Measurements from ENCODE around the gene OTC. TPM values are rescaled to one million over a fixed set of nuclear protein-coding genes. Genes with fewer than 3 reads are reported as not detected.

OTC gene
- polyA plus RNA-seq, 4 donors: 65.4 to 130 (median 70.9) TPM

GRCh38 chrX:38318606-38319005 is 33.8 kb upstream of the OTC start:
- Histone ChIP-seq H3K27me3 (ENCODE audit: control insufficient read depth in 3 of 3, insufficient read depth in 3 of 3, low read length in 3 of 3) (no peaks in the 10 kb centered on the region), H3K9me3 (ENCODE audit: control insufficient read depth in 2 of 2, insufficient read depth in 1 of 2, low read depth in 1 of 2, low read length in 1 of 2) (no peaks in the 10 kb centered on the region), H3K36me3 (ENCODE audit: control insufficient read depth in 3 of 3, insufficient read depth in 2 of 3, low read depth in 1 of 3, low read length in 3 of 3) (peaks cover 0 to 5% (median 2%) of the 10 kb centered on the region in 3 donors), H3K4me3 (ENCODE audit: low read depth in 1 of 3, low read length in 3 of 3) (no peak overlapping the region), H3K4me1 (ENCODE audit: control insufficient read depth in 3 of 3, insufficient read depth in 2 of 3, low read depth in 1 of 3, low read length in 2 of 3) (no peaks in the 10 kb centered on the region), H3K27ac (ENCODE audit: low read depth in 1 of 3, low read length in 2 of 3) (no peak overlapping the region)
- 68 to 79% (median 71%) methylated on average over 4 of the region's 4 CpGs for WGBS, 3 donors
- FAIRE-seq (no peak), DNase-seq (no peak)

- Histone ChIP-seq H3K4me3 (ENCODE audit: low read depth in 1 of 3, low read length in 3 of 3) (no peak overlapping the region), H3K9me3 (ENCODE audit: control insufficient read depth in 2 of 2, insufficient read depth in 1 of 2, low read depth in 1 of 2, low read length in 1 of 2) (no peaks in the 10 kb centered on the region), H3K36me3 (ENCODE audit: control insufficient read depth in 3 of 3, insufficient read depth in 2 of 3, low read depth in 1 of 3, low read length in 3 of 3) (peaks cover 0 to 3% (median 2%) of the 10 kb centered on the region in 3 donors), H3K4me1 (ENCODE audit: control insufficient read depth in 3 of 3, insufficient read depth in 2 of 3, low read depth in 1 of 3, low read length in 2 of 3) (no peaks in the 10 kb centered on the region), H3K27me3 (ENCODE audit: control insufficient read depth in 3 of 3, insufficient read depth in 3 of 3, low read length in 3 of 3) (no peaks in the 10 kb centered on the region), H3K27ac (ENCODE audit: low read depth in 1 of 3, low read length in 2 of 3) (no peak overlapping the region)
- DNase-seq (no peak), FAIRE-seq (no peak)
- 78 to 94% (median 88%) methylated on average over 5 of the region's 5 CpGs for WGBS, 3 donors
Observed at GRCh38 chrX:38320819-38321218, 31.6 kb upstream of the OTC start.

GRCh38 chrX:38326086-38326485 is 26.3 kb upstream of the OTC start:
- peak overlapping the region in 2 of 3 donors; percentile 91 to 98 for H3K27ac ChIP-seq (ENCODE audit: low read depth in 1 of 3, low read length in 2 of 3)
- H3K4me1 ChIP-seq (ENCODE audit: control insufficient read depth in 3 of 3, insufficient read depth in 2 of 3, low read depth in 1 of 3, low read length in 2 of 3): peaks cover 0 to 6% (median 0%) of the 10 kb centered on the region in 3 donors
- no peaks in the 10 kb centered on the region for H3K9me3 ChIP-seq (ENCODE audit: control insufficient read depth in 2 of 2, insufficient read depth in 1 of 2, low read depth in 1 of 2, low read length in 1 of 2)
- no peak for DNase-seq
- H3K27me3 ChIP-seq (ENCODE audit: control insufficient read depth in 3 of 3, insufficient read depth in 3 of 3, low read length in 3 of 3): no peaks in the 10 kb centered on the region
- 26 to 57% (median 56%) methylated on average over 3 of the region's 3 CpGs for WGBS, 3 donors
- peak overlapping the region in 2 of 3 donors; percentile 69 to 73 for H3K4me3 ChIP-seq (ENCODE audit: low read depth in 1 of 3, low read length in 3 of 3)
- peaks cover 0 to 3% (median 0%) of the 10 kb centered on the region in 3 donors for H3K36me3 ChIP-seq (ENCODE audit: control insufficient read depth in 3 of 3, insufficient read depth in 2 of 3, low read depth in 1 of 3, low read length in 3 of 3)
- FAIRE-seq: no peak

GRCh38 chrX:38327007-38327774 is 25.2 kb upstream of the OTC start, which contains the start of gene RPGR:
TSS of gene RPGR (minus strand) at chrX:38327509. CDS start at chrX:38327367, 142 bp downstream.
- Histone ChIP-seq H3K27me3 (ENCODE audit: control insufficient read depth in 3 of 3, insufficient read depth in 3 of 3, low read length in 3 of 3) (no peaks in the 10 kb centered on the region), H3K4me3 (ENCODE audit: low read depth in 1 of 3, low read length in 3 of 3) (peak within 1 kb of the TSS; percentile 56 to 73 (median 69)), H3K36me3 (ENCODE audit: control insufficient read depth in 3 of 3, insufficient read depth in 2 of 3, low read depth in 1 of 3, low read length in 3 of 3) (no peaks in the 10 kb centered on the region), H3K27ac (ENCODE audit: low read depth in 1 of 3, low read length in 2 of 3) (peak within 1 kb of the TSS; percentile 44 to 98 (median 91)), H3K9me3 (ENCODE audit: control insufficient read depth in 2 of 2, insufficient read depth in 1 of 2, low read depth in 1 of 2, low read length in 1 of 2) (no peaks in the 10 kb centered on the region), H3K4me1 (ENCODE audit: control insufficient read depth in 3 of 3, insufficient read depth in 2 of 3, low read depth in 1 of 3, low read length in 2 of 3) (peaks cover 0 to 6% (median 0%) of the 10 kb centered on the region in 3 donors)
- 0 to 48% (median 7%) methylated on average over 43 to 67 of the region's 67 CpGs for WGBS, 3 donors
- peak; percentile 90 to 95 for DNase-seq
- no peak for FAIRE-seq

- H3K27ac ChIP-seq (ENCODE audit: low read depth in 1 of 3, low read length in 2 of 3): peak overlapping the region in 2 of 3 donors; percentile 91 to 98
- 8 to 32% (median 12%) methylated on average over 2 to 4 of the region's 4 CpGs for WGBS, 3 donors
Observed at GRCh38 chrX:38327775-38328081, 24.7 kb upstream of the OTC start.

GRCh38 chrX:38332505-38332904 is 19.9 kb upstream of the OTC start:
- H3K9me3 ChIP-seq (ENCODE audit: control insufficient read depth in 2 of 2, insufficient read depth in 1 of 2, low read depth in 1 of 2, low read length in 1 of 2): no peaks in the 10 kb centered on the region
- peaks cover 0 to 24% (median 0%) of the 10 kb centered on the region in 3 donors for H3K4me1 ChIP-seq (ENCODE audit: control insufficient read depth in 3 of 3, insufficient read depth in 2 of 3, low read depth in 1 of 3, low read length in 2 of 3)
- DNase-seq: no peak
- H3K36me3 ChIP-seq (ENCODE audit: control insufficient read depth in 3 of 3, insufficient read depth in 2 of 3, low read depth in 1 of 3, low read length in 3 of 3): no peaks in the 10 kb centered on the region
- no peak for FAIRE-seq
- no peaks in the 10 kb centered on the region for H3K27me3 ChIP-seq (ENCODE audit: control insufficient read depth in 3 of 3, insufficient read depth in 3 of 3, low read length in 3 of 3)
- H3K27ac ChIP-seq (ENCODE audit: low read depth in 1 of 3, low read length in 2 of 3): no peak overlapping the region
- no peak overlapping the region for H3K4me3 ChIP-seq (ENCODE audit: low read depth in 1 of 3, low read length in 3 of 3)

More at GRCh38 chrX:38327775-38328081, 24.7 kb upstream of the OTC start:
- Histone ChIP-seq H3K4me1 (ENCODE audit: control insufficient read depth in 3 of 3, insufficient read depth in 2 of 3, low read depth in 1 of 3, low read length in 2 of 3) (peaks cover 0 to 6% (median 0%) of the 10 kb centered on the region in 3 donors), H3K9me3 (ENCODE audit: control insufficient read depth in 2 of 2, insufficient read depth in 1 of 2, low read depth in 1 of 2, low read length in 1 of 2) (no peaks in the 10 kb centered on the region), H3K27me3 (ENCODE audit: control insufficient read depth in 3 of 3, insufficient read depth in 3 of 3, low read length in 3 of 3) (no peaks in the 10 kb centered on the region), H3K36me3 (ENCODE audit: control insufficient read depth in 3 of 3, insufficient read depth in 2 of 3, low read depth in 1 of 3, low read length in 3 of 3) (no peaks in the 10 kb centered on the region), H3K4me3 (ENCODE audit: low read depth in 1 of 3, low read length in 3 of 3) (peak overlapping the region in 1 of 3 donors; percentile 69)
- FAIRE-seq (no peak), DNase-seq (no peak)

GRCh38 chrX:38335382-38335781 is 17.0 kb upstream of the OTC start:
- no peak for FAIRE-seq
- Histone ChIP-seq H3K9me3 (ENCODE audit: control insufficient read depth in 2 of 2, insufficient read depth in 1 of 2, low read depth in 1 of 2, low read length in 1 of 2) (no peaks in the 10 kb centered on the region), H3K27ac (ENCODE audit: low read depth in 1 of 3, low read length in 2 of 3) (peak overlapping the region in 1 of 3 donors; percentile 84)

GRCh38 chrX:38336538-38337240 is 15.7 kb upstream of the OTC start:
- 22 to 38% (median 30%) methylated on average over 5 of the region's 5 CpGs for WGBS, 3 donors
- no peak for FAIRE-seq
- peak overlapping the region in 2 of 3 donors; percentile 58 to 84 for H3K27ac ChIP-seq (ENCODE audit: low read depth in 1 of 3, low read length in 2 of 3)
- peaks cover 0 to 35% (median 0%) of the 10 kb centered on the region in 3 donors for H3K4me1 ChIP-seq (ENCODE audit: control insufficient read depth in 3 of 3, insufficient read depth in 2 of 3, low read depth in 1 of 3, low read length in 2 of 3)
- H3K4me3 ChIP-seq (ENCODE audit: low read depth in 1 of 3, low read length in 3 of 3): no peak overlapping the region
- no peaks in the 10 kb centered on the region for H3K36me3 ChIP-seq (ENCODE audit: control insufficient read depth in 3 of 3, insufficient read depth in 2 of 3, low read depth in 1 of 3, low read length in 3 of 3)
- peak; percentile 72 to 85 for DNase-seq
- H3K9me3 ChIP-seq (ENCODE audit: control insufficient read depth in 2 of 2, insufficient read depth in 1 of 2, low read depth in 1 of 2, low read length in 1 of 2): peaks cover 0 to 2% of the 10 kb centered on the region in 2 donors
- no peaks in the 10 kb centered on the region for H3K27me3 ChIP-seq (ENCODE audit: control insufficient read depth in 3 of 3, insufficient read depth in 3 of 3, low read length in 3 of 3)

More at GRCh38 chrX:38335382-38335781, 17.0 kb upstream of the OTC start:
- Histone ChIP-seq H3K27me3 (ENCODE audit: control insufficient read depth in 3 of 3, insufficient read depth in 3 of 3, low read length in 3 of 3) (no peaks in the 10 kb centered on the region), H3K4me3 (ENCODE audit: low read depth in 1 of 3, low read length in 3 of 3) (no peak overlapping the region), H3K36me3 (ENCODE audit: control insufficient read depth in 3 of 3, insufficient read depth in 2 of 3, low read depth in 1 of 3, low read length in 3 of 3) (no peaks in the 10 kb centered on the region), H3K4me1 (ENCODE audit: control insufficient read depth in 3 of 3, insufficient read depth in 2 of 3, low read depth in 1 of 3, low read length in 2 of 3) (peaks cover 0 to 32% (median 0%) of the 10 kb centered on the region in 3 donors)
- peak; percentile 28 to 52 for DNase-seq

All from small intestine (tissue), 7 donors.